ENCODE results near the gene IL2RA. TPM values are rescaled to one million over a fixed set of nuclear protein-coding genes. Genes with fewer than 3 reads are reported as not detected.

The IL2RA gene
- total RNA-seq, 1 experiment from 2014 or later = not detected

DNA sequence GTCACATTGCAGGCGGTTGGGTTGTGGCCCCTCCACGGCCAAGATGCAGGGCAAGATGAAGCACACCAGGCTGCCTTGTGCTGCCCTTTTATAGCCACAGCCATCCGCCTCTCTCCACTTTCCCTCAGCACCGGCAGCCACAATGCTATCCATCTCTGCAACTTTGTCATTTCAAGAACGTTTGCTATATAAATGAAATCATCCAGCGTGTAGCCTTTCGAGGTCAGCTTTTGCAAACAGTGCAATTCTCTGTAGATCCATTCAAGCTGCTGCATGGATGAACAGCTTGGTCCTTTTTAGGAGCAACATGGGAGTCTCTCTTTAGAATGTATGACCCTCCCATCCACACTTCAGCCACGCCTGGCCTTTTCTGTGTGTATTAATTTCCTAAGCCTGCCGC is 78.4 kb downstream of the IL2RA start:
- no peak overlapping the region for H2BK20ac ChIP-seq (ENCODE audit: low read depth, low read length, poor library complexity, severe bottlenecking)
- H4K8ac ChIP-seq (replicated peaks; ENCODE audit: insufficient read length, low read depth, low read length) = no peak overlapping the region
- H3K23me2 ChIP-seq (ENCODE audit: insufficient read length, low read depth, low read length, poor library complexity, severe bottlenecking) = no peaks in the 10 kb centered on the region
- no peak overlapping the region for H2AK5ac ChIP-seq (ENCODE audit: insufficient read length, low read length)
- no peak overlapping the region for H3K14ac ChIP-seq (ENCODE audit: insufficient read depth, low read length)
- H3K56ac ChIP-seq (ENCODE audit: insufficient read length, low read depth, low read length) = no peak overlapping the region
- H3K18ac ChIP-seq (ENCODE audit: insufficient read length, low read depth, low read length) = no peak overlapping the region
- H4K20me1 ChIP-seq (ENCODE audit: control insufficient read depth, insufficient read depth, insufficient read length) = no peaks in the 10 kb centered on the region
- H3K27ac ChIP-seq (ENCODE audit: insufficient read length, low read depth, low read length) = no peak overlapping the region
- no peaks in the 10 kb centered on the region for H3K4me1 Mint-ChIP-seq
- H3K9me3 Mint-ChIP-seq = no peaks in the 10 kb centered on the region
- TF ChIP-seq, protein P1, sequence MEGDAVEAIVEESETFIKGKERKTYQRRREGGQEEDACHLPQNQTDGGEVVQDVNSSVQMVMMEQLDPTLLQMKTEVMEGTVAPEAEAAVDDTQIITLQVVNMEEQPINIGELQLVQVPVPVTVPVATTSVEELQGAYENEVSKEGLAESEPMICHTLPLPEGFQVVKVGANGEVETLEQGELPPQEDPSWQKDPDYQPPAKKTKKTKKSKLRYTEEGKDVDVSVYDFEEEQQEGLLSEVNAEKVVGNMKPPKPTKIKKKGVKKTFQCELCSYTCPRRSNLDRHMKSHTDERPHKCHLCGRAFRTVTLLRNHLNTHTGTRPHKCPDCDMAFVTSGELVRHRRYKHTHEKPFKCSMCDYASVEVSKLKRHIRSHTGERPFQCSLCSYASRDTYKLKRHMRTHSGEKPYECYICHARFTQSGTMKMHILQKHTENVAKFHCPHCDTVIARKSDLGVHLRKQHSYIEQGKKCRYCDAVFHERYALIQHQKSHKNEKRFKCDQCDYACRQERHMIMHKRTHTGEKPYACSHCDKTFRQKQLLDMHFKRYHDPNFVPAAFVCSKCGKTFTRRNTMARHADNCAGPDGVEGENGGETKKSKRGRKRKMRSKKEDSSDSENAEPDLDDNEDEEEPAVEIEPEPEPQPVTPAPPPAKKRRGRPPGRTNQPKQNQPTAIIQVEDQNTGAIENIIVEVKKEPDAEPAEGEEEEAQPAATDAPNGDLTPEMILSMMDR (conservative IDR thresholded peaks at IDR 0.05) = no peak
- no peak for DNase-seq
- H3K79me2 ChIP-seq (ENCODE audit: insufficient read depth, low read length) = no peaks in the 10 kb centered on the region
- no peak overlapping the region for H3K4ac ChIP-seq (ENCODE audit: low read depth, low read length)
- no peak overlapping the region for H3K4me2 ChIP-seq (ENCODE audit: insufficient read depth, insufficient read length, low read length)
- H3T11ph ChIP-seq (ENCODE audit: low read length) = no peak overlapping the region
- no peaks in the 10 kb centered on the region for H3K4me1 ChIP-seq (ENCODE audit: insufficient read depth, low read length)
- H4K5ac ChIP-seq (ENCODE audit: insufficient read length, low read depth, low read length) = no peak overlapping the region
- no peak overlapping the region for H3K9ac ChIP-seq (ENCODE audit: extremely low read depth, insufficient read length, low read length)
- H2BK120ac ChIP-seq (ENCODE audit: low read depth, low read length, poor library complexity, severe bottlenecking) = no peak overlapping the region
- H3K27ac Mint-ChIP-seq = no peak overlapping the region
- no peak overlapping the region for H3K23ac ChIP-seq (ENCODE audit: insufficient read length, low read depth, low read length)
- H2BK12ac ChIP-seq (ENCODE audit: insufficient read length, low read depth, low read length) = no peak overlapping the region
- H2BK15ac ChIP-seq (ENCODE audit: low read depth, low read length) = no peak overlapping the region
- H2BK5ac ChIP-seq (ENCODE audit: insufficient read length, low read length) = no peak overlapping the region
- H2AFZ ChIP-seq (ENCODE audit: low read length) = no peak overlapping the region
- H3K27me3 Mint-ChIP-seq (ENCODE audit: low read depth) = peaks cover 34% of the 10 kb centered on the region
- H4K91ac ChIP-seq (ENCODE audit: insufficient read length, low read depth, low read length) = no peak overlapping the region
- no CpG with 5 or more reads among the region's 9 CpGs for WGBS (ENCODE audit: extremely low coverage, insufficient read length, low lambda C conversion rate)
- H3K4me3 Mint-ChIP-seq = no peak overlapping the region
- H3K27me3 ChIP-seq (ENCODE audit: insufficient read depth, low read length) = no peaks in the 10 kb centered on the region; the same call in 1 of the 2 replicates
- H3K79me1 ChIP-seq (ENCODE audit: insufficient read depth, low read depth, low read length, poor library complexity, severe bottlenecking) = no peaks in the 10 kb centered on the region
- no peaks in the 10 kb centered on the region for H3K9me3 ChIP-seq (ENCODE audit: control insufficient read depth, low read depth, low read length)
- H3K36me3 Mint-ChIP-seq (ENCODE audit: insufficient read depth in 1 of 3, low read depth in 3 of 3) = no peaks in the 10 kb centered on the region

Data from H9 (cell line).